DND-41 (cell line): ENCODE data around the gene MCC.

Experiments used
- ATAC-seq: fragments of 200-7000 bp; cut with Tn5 transposase; 3 replicates; pipeline ENCODE4 v1.9.1; 2021; ENCODE audit warnings: low read depth; ENCODE audit not compliant: insufficient read depth
- DNase-seq: peaks from one replicate; pipeline ENCODE4 v3.0.0-alpha.2; 2020
- H2AFZ ChIP-seq: 2 replicates; pipeline ENCODE4 v1.6.0; 2012; ENCODE audit warnings: low read depth, low read length
- H3K27ac ChIP-seq: 2 replicates; pipeline ENCODE4 v1.5.1; 2012; ENCODE audit warnings: low read length, inconsistent platforms
- H3K27me3 ChIP-seq: fragments of 200-600 bp; sonication (generic); 2 replicates; pipeline ENCODE4 v1.6.0; 2012; ENCODE audit warnings: low read length, mild to moderate bottlenecking, inconsistent platforms; ENCODE audit not compliant: insufficient read depth, poor library complexity
- H3K36me3 ChIP-seq: 2 replicates; pipeline ENCODE4 v1.5.1; 2012; ENCODE audit warnings: low read length, inconsistent platforms; ENCODE audit not compliant: insufficient read depth
- H3K4me1 ChIP-seq: 2 replicates; pipeline ENCODE4 v1.5.1; 2012; ENCODE audit warnings: mild to moderate bottlenecking, low read length; ENCODE audit not compliant: insufficient read depth
- H3K4me2 ChIP-seq: 2 replicates; pipeline ENCODE4 v1.6.0; 2012; ENCODE audit warnings: mild to moderate bottlenecking, moderate library complexity, low read length, inconsistent platforms; ENCODE audit not compliant: insufficient read depth
- H3K4me3 ChIP-seq, 2 experiments: fragments of 200-600 bp in 1 of 2; shearing (Covaris generic) in 1 of 2; 2 replicates each; pipeline ENCODE4 v1.5.1; 2012 to 2016; ENCODE audit warnings: inconsistent platforms in 2 of 2, low read length in 2 of 2, mild to moderate bottlenecking in 2 of 2, low read depth in 1 of 2, moderate library complexity in 1 of 2
- H3K79me2 ChIP-seq: 2 replicates; pipeline ENCODE4 v1.6.0; 2012; ENCODE audit warnings: low read length, inconsistent platforms; ENCODE audit not compliant: insufficient read depth
- H3K9ac ChIP-seq: 2 replicates; pipeline ENCODE4 v1.6.0; 2012; ENCODE audit warnings: low read depth, mild to moderate bottlenecking, inconsistent platforms, low read length, moderate library complexity
- H3K9me3 ChIP-seq: 2 replicates; pipeline ENCODE4 v1.5.1; 2012; ENCODE audit warnings: low read length, moderate library complexity, mild to moderate bottlenecking, inconsistent platforms; ENCODE audit not compliant: insufficient read depth, severe bottlenecking
- H4K20me1 ChIP-seq: 2 replicates; pipeline ENCODE4 v1.6.0; 2012; ENCODE audit warnings: low read length; ENCODE audit not compliant: insufficient read depth
- CTCF ChIP-seq: IDR thresholded peaks from 2 replicates; pipeline ENCODE4 v1.5.1; 2012; ENCODE audit warnings: borderline replicate concordance, low read length, moderate library complexity, mild to moderate bottlenecking; ENCODE audit not compliant: poor library complexity, severe bottlenecking; ENCODE audit errors: extremely low read depth
- EZH2 ChIP-seq: IDR thresholded peaks from 3 replicates; pipeline ENCODE4 v1.6.1; 2012; ENCODE audit warnings: borderline replicate concordance, low read depth, mild to moderate bottlenecking, moderate library complexity, low read length, inconsistent platforms; ENCODE audit not compliant: severe bottlenecking

MCC gene

DNA sequence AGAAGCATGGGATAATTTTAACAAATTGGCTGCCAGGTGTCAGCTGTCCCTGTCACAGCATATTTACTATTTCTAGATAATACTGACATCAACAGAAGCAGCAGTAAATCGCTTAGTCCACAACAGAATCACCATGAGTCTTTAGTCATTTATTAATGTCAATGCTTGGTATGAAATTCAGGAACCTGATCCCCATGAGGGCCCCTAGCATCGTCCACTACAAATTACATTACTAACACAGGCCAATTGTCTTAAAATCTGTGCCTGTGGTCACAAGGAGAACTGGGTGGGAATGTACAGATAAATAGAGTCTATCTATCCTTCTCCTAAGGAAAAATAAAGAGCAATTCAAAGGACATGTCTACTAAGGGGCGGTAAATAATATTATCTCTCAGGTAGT is 129.6 kb downstream of the MCC start:
- H3K36me3 ChIP-seq: no peaks in the 10 kb centered on the region
- TF ChIP-seq CTCF (no peak), EZH2 (no peak)
- H3K4me1 ChIP-seq: no peaks in the 10 kb centered on the region
- no peaks in the 10 kb centered on the region for H3K9me3 ChIP-seq
- no peak overlapping the region for H3K9ac ChIP-seq
- H2AFZ ChIP-seq: no peak overlapping the region
- no peak overlapping the region for H3K27ac ChIP-seq
- ATAC-seq (no peak), DNase-seq (no peak)
- no peak overlapping the region for H3K4me3 ChIP-seq
- no peaks in the 10 kb centered on the region for H3K27me3 ChIP-seq
- no peaks in the 10 kb centered on the region for H4K20me1 ChIP-seq
- H3K4me2 ChIP-seq: no peak overlapping the region
- no peaks in the 10 kb centered on the region for H3K79me2 ChIP-seq

GRCh38 chr5:113357696-113358476 is 130.4 kb downstream of the MCC start:
- Histone ChIP-seq H3K36me3 (no peaks in the 10 kb centered on the region), H3K79me2 (no peaks in the 10 kb centered on the region), H3K4me2 (no peak overlapping the region), H2AFZ (no peak overlapping the region), H3K4me1 (no peaks in the 10 kb centered on the region), H3K4me3 (no peak overlapping the region), H3K27me3 (no peaks in the 10 kb centered on the region), H3K9me3 (no peaks in the 10 kb centered on the region), H3K9ac (no peak overlapping the region), H3K27ac (no peak overlapping the region), H4K20me1 (no peaks in the 10 kb centered on the region)
- TF ChIP-seq EZH2 (no peak), CTCF (no peak)
- ATAC-seq (no peak), DNase-seq (no peak)

DNA sequence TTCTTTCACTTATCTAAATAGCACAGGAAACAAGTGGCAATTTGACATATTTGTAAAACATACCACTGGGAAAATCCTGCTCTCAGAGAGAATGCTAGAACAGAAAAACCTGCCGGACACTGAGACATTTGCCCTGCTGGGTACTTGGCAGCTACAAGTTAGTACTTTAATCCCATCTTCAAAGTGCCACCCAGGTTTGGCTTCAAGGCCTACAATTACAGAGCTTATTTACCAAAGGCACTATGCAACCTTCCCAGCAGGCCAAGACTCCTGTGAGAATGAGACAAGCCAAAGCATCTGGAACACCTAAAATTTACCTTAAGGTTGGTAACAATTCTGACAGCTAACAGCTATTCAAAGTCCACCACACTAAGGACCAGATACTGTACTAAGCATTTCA is 131.8 kb downstream of the MCC start:
- H4K20me1 ChIP-seq: no peaks in the 10 kb centered on the region
- no peak for DNase-seq
- no peaks in the 10 kb centered on the region for H3K9me3 ChIP-seq
- no peaks in the 10 kb centered on the region for H3K4me1 ChIP-seq
- H3K4me3 ChIP-seq: no peak overlapping the region
- no peak overlapping the region for H2AFZ ChIP-seq
- no peaks in the 10 kb centered on the region for H3K36me3 ChIP-seq
- ATAC-seq: no peak
- H3K4me2 ChIP-seq: no peak overlapping the region
- no peaks in the 10 kb centered on the region for H3K79me2 ChIP-seq
- no peaks in the 10 kb centered on the region for H3K27me3 ChIP-seq
- H3K27ac ChIP-seq: no peak overlapping the region
- no peak overlapping the region for H3K9ac ChIP-seq
- TF ChIP-seq EZH2 (no peak), CTCF (no peak)
